Measurements from ENCODE around the gene SCAMP2.

SCAMP2 gene

DNA sequence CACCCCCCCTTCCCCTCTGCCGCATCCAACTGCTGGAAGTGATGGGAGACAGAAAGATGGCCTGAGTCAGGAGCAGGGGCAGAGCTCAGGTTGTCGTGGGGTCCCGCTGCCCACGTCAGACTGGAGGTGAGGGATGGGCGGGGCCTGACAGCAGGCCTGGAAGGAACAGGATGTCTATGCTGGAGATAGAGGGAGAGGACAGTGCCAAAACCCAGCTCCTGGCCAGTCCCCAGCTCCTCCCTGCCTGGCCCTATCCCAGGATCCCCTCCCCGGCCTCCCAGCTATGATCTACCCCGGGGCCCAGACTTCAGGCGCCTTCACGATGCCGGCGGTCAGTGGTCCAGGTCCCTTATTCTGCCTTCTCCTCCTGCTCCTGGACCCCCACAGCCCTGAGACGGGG, 60.6 kb downstream of the SCAMP2 start, which contains the start of gene LMAN1L:
Gene LMAN1L (plus strand): TSS at position 303 of the 400 bp plus-strand sequence. CDS start 20 bp downstream, at position 323.
- Mint-ChIP-seq H3K4me3 (no peak within 1 kb of the TSS), H3K27ac (no peak within 1 kb of the TSS), H3K36me3 (ENCODE audit: low read depth) (no peaks in the 10 kb centered on the region), H3K4me1 (ENCODE audit: low read depth) (peaks cover 17% of the 10 kb centered on the region), H3K27me3 (no peaks in the 10 kb centered on the region), H3K9me3 (no peaks in the 10 kb centered on the region)

DNA sequence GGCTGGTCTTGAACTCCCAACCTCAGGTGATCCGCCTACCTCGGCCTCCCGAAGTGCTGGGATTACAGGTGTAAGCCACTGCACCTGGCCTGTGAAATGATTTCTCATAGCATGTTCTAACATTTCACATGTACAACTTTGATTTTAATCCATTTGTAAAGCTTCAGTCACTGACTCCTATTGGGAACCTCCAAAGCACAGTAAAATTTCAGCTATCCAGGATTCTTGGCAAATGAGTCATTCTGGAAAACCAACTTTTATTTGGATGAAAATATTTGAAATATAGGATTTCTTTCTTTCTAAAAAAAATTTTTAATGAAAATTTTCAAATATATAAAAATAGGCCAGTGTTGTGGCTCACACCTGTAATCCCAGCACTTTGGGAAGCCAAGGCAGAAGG, 63.2 kb downstream of the SCAMP2 start:
- Mint-ChIP-seq H3K36me3 (ENCODE audit: low read depth) (peaks cover 1% of the 10 kb centered on the region), H3K9me3 (no peaks in the 10 kb centered on the region), H3K4me1 (ENCODE audit: low read depth) (peaks cover 31% of the 10 kb centered on the region), H3K4me3 (no peak overlapping the region), H3K27ac (no peak overlapping the region), H3K27me3 (no peaks in the 10 kb centered on the region)

DNA sequence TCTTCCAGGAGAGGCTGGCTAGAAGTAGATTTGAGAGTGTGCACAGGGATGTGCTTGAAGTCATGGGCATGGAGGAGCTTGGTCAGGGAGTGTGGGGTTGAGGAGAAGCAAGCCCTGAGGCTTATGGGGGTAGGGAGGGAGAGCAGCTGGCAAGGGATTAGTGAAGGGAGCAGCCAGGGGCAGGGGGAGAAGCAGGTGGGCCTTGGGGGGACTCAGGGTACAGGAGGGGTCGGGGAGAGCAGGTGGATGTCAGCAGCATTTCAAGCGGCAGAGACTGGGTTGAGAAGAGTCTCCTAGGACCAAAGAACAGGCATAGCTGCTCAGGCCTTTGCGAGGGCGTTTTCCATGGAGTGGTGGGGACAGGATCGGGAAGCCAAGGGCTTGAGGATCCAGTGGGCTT, 63.9 kb downstream of the SCAMP2 start:
- Mint-ChIP-seq H3K4me3 (no peak overlapping the region), H3K9me3 (no peaks in the 10 kb centered on the region), H3K27ac (no peak overlapping the region), H3K36me3 (ENCODE audit: low read depth) (peaks cover 7% of the 10 kb centered on the region), H3K4me1 (ENCODE audit: low read depth) (peaks cover 34% of the 10 kb centered on the region), H3K27me3 (no peaks in the 10 kb centered on the region)

GRCh38 chr15:74808840-74809229, 64.3 kb downstream of the SCAMP2 start:
- H3K27me3 Mint-ChIP-seq, result no peaks in the 10 kb centered on the region
- H3K36me3 Mint-ChIP-seq (ENCODE audit: low read depth), result peaks cover 11% of the 10 kb centered on the region
- H3K27ac Mint-ChIP-seq, result no peak overlapping the region
- peaks cover 38% of the 10 kb centered on the region for H3K4me1 Mint-ChIP-seq (ENCODE audit: low read depth)
- no peaks in the 10 kb centered on the region for H3K9me3 Mint-ChIP-seq
- no peak overlapping the region for H3K4me3 Mint-ChIP-seq

DNA sequence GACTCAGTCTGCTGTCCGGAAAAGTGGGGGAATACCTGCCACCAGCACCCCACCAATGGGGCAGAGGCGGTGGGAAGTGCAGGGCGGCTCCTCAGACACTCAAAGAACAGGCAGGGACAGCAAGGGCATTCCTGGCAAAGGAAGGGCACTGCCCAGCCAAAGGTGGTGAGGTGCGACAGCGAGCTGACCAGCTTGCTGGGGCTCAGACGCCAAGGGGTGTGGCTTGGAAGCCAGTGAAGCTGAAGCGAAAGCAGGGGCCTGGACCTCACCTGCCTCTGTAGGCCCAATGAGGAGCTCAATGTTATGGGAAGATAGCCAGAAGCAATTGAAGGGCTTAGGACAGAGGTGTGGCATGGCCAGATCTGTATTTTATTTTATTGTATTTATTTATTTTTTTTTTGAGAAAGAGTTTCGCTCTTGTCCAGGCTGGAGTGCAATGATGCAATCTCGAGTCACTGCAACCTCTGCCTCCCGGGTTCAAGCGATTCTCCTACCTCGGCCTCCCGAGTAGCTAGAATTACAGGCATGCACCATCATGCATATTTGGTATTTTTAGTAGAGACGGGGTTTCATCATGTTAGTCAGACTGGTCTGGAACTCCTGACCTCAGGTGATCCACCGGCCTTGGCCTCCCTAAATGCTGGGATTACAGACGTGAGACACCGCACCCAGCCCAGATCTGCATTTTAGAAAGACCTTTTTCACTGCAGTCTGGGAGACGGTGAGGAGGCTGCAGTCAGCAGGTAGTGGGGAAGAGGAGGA, 64.9 kb downstream of the SCAMP2 start:
- no peaks in the 10 kb centered on the region for H3K9me3 Mint-ChIP-seq
- H3K27me3 Mint-ChIP-seq, result no peaks in the 10 kb centered on the region
- H3K4me1 Mint-ChIP-seq (ENCODE audit: low read depth), result peaks cover 39% of the 10 kb centered on the region
- no peak overlapping the region for H3K4me3 Mint-ChIP-seq
- H3K36me3 Mint-ChIP-seq (ENCODE audit: low read depth), result peaks cover 13% of the 10 kb centered on the region
- peak overlapping the region; percentile 66 for H3K27ac Mint-ChIP-seq

- Mint-ChIP-seq H3K4me3 (no peak overlapping the region), H3K36me3 (ENCODE audit: low read depth) (peaks cover 17% of the 10 kb centered on the region), H3K27ac (peak overlapping the region; percentile 41), H3K27me3 (no peaks in the 10 kb centered on the region), H3K9me3 (no peaks in the 10 kb centered on the region), H3K4me1 (ENCODE audit: low read depth) (peaks cover 39% of the 10 kb centered on the region)
These were observed 65.9 kb downstream of the SCAMP2 start for GRCh38 chr15:74807282-74807681.

GRCh38 chr15:74804935-74805334, 68.2 kb downstream of the SCAMP2 start:
- peak overlapping the region; percentile 43 for H3K27ac Mint-ChIP-seq
- H3K4me3 Mint-ChIP-seq, result no peak overlapping the region
- H3K36me3 Mint-ChIP-seq (ENCODE audit: low read depth), result peaks cover 36% of the 10 kb centered on the region

GRCh38 chr15:74802862-74803447, 70.2 kb downstream of the SCAMP2 start:
- H3K4me3 Mint-ChIP-seq, result no peak overlapping the region
- H3K36me3 Mint-ChIP-seq (ENCODE audit: low read depth), result peaks cover 47% of the 10 kb centered on the region
- H3K4me1 Mint-ChIP-seq (ENCODE audit: low read depth), result peaks cover 48% of the 10 kb centered on the region
- no peaks in the 10 kb centered on the region for H3K9me3 Mint-ChIP-seq
- H3K27me3 Mint-ChIP-seq, result no peaks in the 10 kb centered on the region
- H3K27ac Mint-ChIP-seq, result no peak overlapping the region

More at GRCh38 chr15:74804935-74805334, 68.2 kb downstream of the SCAMP2 start:
- Mint-ChIP-seq H3K9me3 (no peaks in the 10 kb centered on the region), H3K27me3 (no peaks in the 10 kb centered on the region), H3K4me1 (ENCODE audit: low read depth) (peaks cover 43% of the 10 kb centered on the region)

GRCh38 chr15:74802290-74802689, 70.9 kb downstream of the SCAMP2 start:
- H3K9me3 Mint-ChIP-seq, result no peaks in the 10 kb centered on the region
- H3K4me1 Mint-ChIP-seq (ENCODE audit: low read depth), result peaks cover 51% of the 10 kb centered on the region
- peaks cover 48% of the 10 kb centered on the region for H3K36me3 Mint-ChIP-seq (ENCODE audit: low read depth)
- H3K27me3 Mint-ChIP-seq, result no peaks in the 10 kb centered on the region
- no peak overlapping the region for H3K27ac Mint-ChIP-seq
- H3K4me3 Mint-ChIP-seq, result no peak overlapping the region

DNA sequence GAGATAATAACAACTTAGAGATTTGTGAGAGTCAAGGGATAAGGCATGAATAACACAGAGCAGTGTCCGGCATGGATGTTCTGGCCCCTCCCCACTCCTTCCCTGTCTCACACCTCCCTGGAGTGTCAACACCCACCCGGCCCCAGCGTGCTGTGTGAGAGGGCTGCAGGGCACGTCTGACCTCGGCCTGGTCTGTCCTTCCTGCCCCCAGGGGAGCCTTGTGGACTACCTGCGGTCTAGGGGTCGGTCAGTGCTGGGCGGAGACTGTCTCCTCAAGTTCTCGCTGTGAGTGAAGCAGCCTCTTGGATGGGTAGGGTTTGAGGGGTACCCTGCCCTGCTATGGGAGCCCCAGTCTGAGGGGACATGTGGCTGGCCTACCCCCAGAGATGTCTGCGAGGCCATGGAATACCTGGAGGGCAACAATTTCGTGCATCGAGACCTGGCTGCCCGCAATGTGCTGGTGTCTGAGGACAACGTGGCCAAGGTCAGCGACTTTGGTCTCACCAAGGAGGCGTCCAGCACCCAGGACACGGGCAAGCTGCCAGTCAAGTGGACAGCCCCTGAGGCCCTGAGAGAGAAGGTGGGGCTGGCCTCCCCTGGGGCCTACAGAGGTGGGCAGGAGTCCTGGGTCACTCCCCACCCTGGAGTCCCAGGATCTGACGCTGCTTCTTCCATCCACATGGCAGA, 71.7 kb downstream of the SCAMP2 start:
- no peaks in the 10 kb centered on the region for H3K27me3 Mint-ChIP-seq
- peaks cover 48% of the 10 kb centered on the region for H3K4me1 Mint-ChIP-seq (ENCODE audit: low read depth)
- H3K4me3 Mint-ChIP-seq, result no peak overlapping the region
- H3K36me3 Mint-ChIP-seq (ENCODE audit: low read depth), result peaks cover 50% of the 10 kb centered on the region
- H3K9me3 Mint-ChIP-seq, result no peaks in the 10 kb centered on the region
- H3K27ac Mint-ChIP-seq, result peak overlapping the region; percentile 36

GRCh38 chr15:74800559-74801094, 72.5 kb downstream of the SCAMP2 start:
- H3K27me3 Mint-ChIP-seq, result no peaks in the 10 kb centered on the region
- H3K9me3 Mint-ChIP-seq, result no peaks in the 10 kb centered on the region
- no peak overlapping the region for H3K4me3 Mint-ChIP-seq
- peaks cover 52% of the 10 kb centered on the region for H3K4me1 Mint-ChIP-seq (ENCODE audit: low read depth)
- no peak overlapping the region for H3K27ac Mint-ChIP-seq
- H3K36me3 Mint-ChIP-seq (ENCODE audit: low read depth), result peaks cover 56% of the 10 kb centered on the region

GRCh38 chr15:74799856-74800558, 73.2 kb downstream of the SCAMP2 start:
- peak overlapping the region; percentile 72 for H3K27ac Mint-ChIP-seq
- H3K27me3 Mint-ChIP-seq, result no peaks in the 10 kb centered on the region
- no peaks in the 10 kb centered on the region for H3K9me3 Mint-ChIP-seq
- H3K4me1 Mint-ChIP-seq (ENCODE audit: low read depth), result peaks cover 57% of the 10 kb centered on the region
- H3K36me3 Mint-ChIP-seq (ENCODE audit: low read depth), result peaks cover 59% of the 10 kb centered on the region
- peak overlapping the region; percentile 10 for H3K4me3 Mint-ChIP-seq

DNA sequence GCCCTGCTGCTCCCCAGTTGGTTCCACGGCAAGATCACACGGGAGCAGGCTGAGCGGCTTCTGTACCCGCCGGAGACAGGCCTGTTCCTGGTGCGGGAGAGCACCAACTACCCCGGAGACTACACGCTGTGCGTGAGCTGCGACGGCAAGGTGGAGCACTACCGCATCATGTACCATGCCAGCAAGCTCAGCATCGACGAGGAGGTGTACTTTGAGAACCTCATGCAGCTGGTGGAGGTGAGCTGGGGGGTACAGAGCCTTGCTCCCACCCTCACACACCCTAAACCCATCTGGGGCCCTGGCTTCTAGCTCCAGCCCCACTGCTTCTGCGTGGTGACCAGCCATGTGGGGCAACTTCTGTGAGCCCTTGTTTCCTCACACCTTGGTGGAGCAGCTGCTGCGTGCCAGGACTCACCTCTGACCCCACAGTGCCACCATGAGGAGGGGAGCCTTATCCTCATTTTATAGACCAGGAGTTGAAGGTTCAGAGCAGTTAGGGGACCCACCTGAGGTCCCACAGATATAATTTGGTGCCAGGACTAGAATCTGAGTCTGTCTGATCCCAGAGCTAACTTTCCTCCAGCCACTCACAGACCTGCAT, 73.8 kb downstream of the SCAMP2 start:
- peak overlapping the region; percentile 72 for H3K27ac Mint-ChIP-seq
- peak overlapping the region; percentile 10 for H3K4me3 Mint-ChIP-seq
- no peaks in the 10 kb centered on the region for H3K27me3 Mint-ChIP-seq
- H3K4me1 Mint-ChIP-seq (ENCODE audit: low read depth), result peaks cover 60% of the 10 kb centered on the region
- H3K9me3 Mint-ChIP-seq, result no peaks in the 10 kb centered on the region
- peaks cover 58% of the 10 kb centered on the region for H3K36me3 Mint-ChIP-seq (ENCODE audit: low read depth)
